Adrenal gland (tissue), 12 donors: ENCODE data around the gene POC1A. TPM values are rescaled to one million over a fixed set of nuclear protein-coding genes. Genes with fewer than 3 reads are reported as not detected.

Experiments
- DNase-seq, 7 donors: peaks; one replicate each; pipeline ENCODE4 v3.0.0-alpha.2; 2019 to 2020
- H3K27ac ChIP-seq, 5 donors: fragments of 200-600 bp; sonication (generic) in 4 of 5; 1 replicate in 3 of 5; 2 replicates in 2 of 5; pipeline versions ENCODE4 v1.5.1 to v1.8.0; 2016 to 2020; ENCODE audit warnings: mild to moderate bottlenecking in 1 of 5
- H3K27me3 ChIP-seq: fragments of 200-600 bp; 2 replicates; pipeline ENCODE4 v1.8.0; 2021
- H3K36me3 ChIP-seq, 2 donors: fragments of 200-600 bp; replicated peaks in 1 of 2; 1 replicate in 1 of 2; 2 replicates in 1 of 2; pipeline versions ENCODE4 v1.5.1 to v1.8.0; 2018 to 2022
- H3K4me1 ChIP-seq, 2 donors: fragments of 200-600 bp; replicated peaks in 1 of 2; 1 replicate in 1 of 2; 2 replicates in 1 of 2; pipeline versions ENCODE4 v1.5.1 to v1.8.0; 2018 to 2021
- H3K4me3 ChIP-seq, 4 donors: fragments of 200-600 bp; sonication (generic) in 3 of 4; one replicate each; pipeline ENCODE4 v1.5.1; 2016 to 2018
- H3K9me3 ChIP-seq, 3 donors: fragments of 200-600 bp; sonication (generic) in 1 of 3; replicated peaks in 1 of 3; 1 replicate in 2 of 3; 2 replicates in 1 of 3; pipeline versions ENCODE4 v1.5.1 to v1.8.0; 2016 to 2021
- POLR2A ChIP-seq, 2 donors: fragments of 450-650 bp; IDR thresholded peaks; one replicate each; pipeline ENCODE4 v1.6.1; 2017; ENCODE audit warnings: antibody characterized with exemption in 2 of 2, mild to moderate bottlenecking in 2 of 2, moderate library complexity in 1 of 2
- WGBS, 4 donors: extraction: QIAGEN DNeasy Blood & Tissue Kit in 2 of 4; methylation state at CpG; one replicate each; pipeline versions ENCODE4 v1.1.5 to v1.1.7; 2013 to 2017; 5-methylcytosine and 5-hydroxymethylcytosine counted together
- intact Hi-C, 2 donors: fragments of 100-400 bp; cut with DNase I; formaldehyde crosslinking; loops; one replicate each; pipeline versions ENCODE4 v1.14.1 to v1.15.0; 2022 to 2023
- polyA plus RNA-seq, 3 donors: library from polyadenylated mRNA; stranded (reverse); fragments of 200-250 nt in 2 of 3; fragments of 350-450 nt in 1 of 3; fragmentation: Illumina TruSeq in 1 of 3; extraction: RNeasy Lipid Tissue Mini Kit (QIAGEN cat#74804) in 1 of 3; gene quantifications; one replicate each; pipeline ENCODE4 v1.2.3, GENCODE V29; 2013 to 2014
- total RNA-seq, 9 donors: library from RNA; depleted of rRNA in 4 of 9; stranded (reverse); fragments of >200 nt in 4 of 9; fragments of 120-200 nt in 1 of 9; fragmentation: NEBNext Ultra II Directional in 1 of 9; extraction: Animal tissue kit (Norgen Biotek cat#: 25700) in 1 of 9; gene quantifications; one replicate each; pipeline versions ENCODE4 v1.1.0 to v1.2.4, GENCODE V29; 2013 to 2023
- TF ChIP-seq, protein P1 (sequence below), 6 experiments: fragments of 450-650 bp in 4 of 6; fragments of 200-600 bp in 2 of 6; sonication (generic) in 1 of 6; IDR thresholded peaks; 1 replicate in 5 of 6; 2 replicates in 1 of 6; pipeline versions ENCODE4 v1.5.1 to v1.8.0; 2016 to 2021; ENCODE audit warnings: antibody characterized with exemption in 6 of 6, mild to moderate bottlenecking in 2 of 6, moderate library complexity in 1 of 6
- donor health status: healthy with polysubstance abuse.
- donor health status: Bipolar disorder and iron deficiency.
- donor health status: DM: yes; HTN: yes; CAD: no.
- donor health status: DM: no; HTN: no; CAD: no.
- donor health status: DM: no; HTN: no; CAD: no.
- donor health status: DM: yes; HTN: yes; CAD: no.

Gene POC1A
- total and polyA plus RNA-seq, 12 donors, result 2.0 to 8.4 (median 5.5) TPM

DNA sequence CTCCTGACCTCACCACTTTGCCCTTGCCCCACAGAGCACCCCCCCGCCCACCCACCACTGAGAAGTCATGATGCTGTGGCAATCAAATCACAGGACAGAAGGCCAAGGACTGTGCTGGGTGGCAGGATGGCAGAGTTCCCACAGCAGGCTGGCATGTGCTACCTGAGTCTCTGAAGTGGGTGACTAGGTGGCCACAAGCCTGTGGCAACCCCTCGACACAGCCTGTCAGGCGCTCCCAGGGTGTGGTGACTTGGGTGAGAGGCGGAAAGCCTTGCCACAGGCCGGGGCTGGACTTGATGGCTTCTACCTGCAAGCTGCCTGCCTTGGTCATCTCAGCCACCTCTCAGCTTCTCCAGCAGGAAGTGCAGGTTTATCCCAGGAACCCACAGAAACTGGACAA, 82.2 kb downstream of the POC1A start:
- no peak for TF ChIP-seq POLR2A (IDR thresholded peaks at IDR 0.05)
- TF ChIP-seq, protein P1, sequence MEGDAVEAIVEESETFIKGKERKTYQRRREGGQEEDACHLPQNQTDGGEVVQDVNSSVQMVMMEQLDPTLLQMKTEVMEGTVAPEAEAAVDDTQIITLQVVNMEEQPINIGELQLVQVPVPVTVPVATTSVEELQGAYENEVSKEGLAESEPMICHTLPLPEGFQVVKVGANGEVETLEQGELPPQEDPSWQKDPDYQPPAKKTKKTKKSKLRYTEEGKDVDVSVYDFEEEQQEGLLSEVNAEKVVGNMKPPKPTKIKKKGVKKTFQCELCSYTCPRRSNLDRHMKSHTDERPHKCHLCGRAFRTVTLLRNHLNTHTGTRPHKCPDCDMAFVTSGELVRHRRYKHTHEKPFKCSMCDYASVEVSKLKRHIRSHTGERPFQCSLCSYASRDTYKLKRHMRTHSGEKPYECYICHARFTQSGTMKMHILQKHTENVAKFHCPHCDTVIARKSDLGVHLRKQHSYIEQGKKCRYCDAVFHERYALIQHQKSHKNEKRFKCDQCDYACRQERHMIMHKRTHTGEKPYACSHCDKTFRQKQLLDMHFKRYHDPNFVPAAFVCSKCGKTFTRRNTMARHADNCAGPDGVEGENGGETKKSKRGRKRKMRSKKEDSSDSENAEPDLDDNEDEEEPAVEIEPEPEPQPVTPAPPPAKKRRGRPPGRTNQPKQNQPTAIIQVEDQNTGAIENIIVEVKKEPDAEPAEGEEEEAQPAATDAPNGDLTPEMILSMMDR (IDR thresholded peaks at IDR 0.05), result no peak
- Histone ChIP-seq H3K27ac (no peak overlapping the region), H3K9me3 (no peaks in the 10 kb centered on the region), H3K27me3 (no peaks in the 10 kb centered on the region), H3K4me3 (no peak overlapping the region), H3K36me3 (no peaks in the 10 kb centered on the region), H3K4me1 (peaks cover 2 to 16% of the 10 kb centered on the region in 2 donors)
- intact Hi-C loops, result no loop called here
- DNase-seq, result no peak
- WGBS, 4 donors, result 74 to 92% (median 92%) methylated on average over 3 to 5 of the region's 5 CpGs; no CpG with 5 or more reads in 1 of the 4 donors

- Histone ChIP-seq H3K27me3 (no peaks in the 10 kb centered on the region), H3K4me3 (no peak overlapping the region), H3K4me1 (peaks cover 0 to 12% of the 10 kb centered on the region in 2 donors), H3K9me3 (no peaks in the 10 kb centered on the region), H3K27ac (peak overlapping the region in 2 of 5 donors; percentile 30 to 40), H3K36me3 (no peaks in the 10 kb centered on the region)
- TF ChIP-seq, protein P1 (IDR thresholded peaks at IDR 0.05), result no peak
- TF ChIP-seq POLR2A (IDR thresholded peaks at IDR 0.05), result no peak
- WGBS, 4 donors, result 47 to 73% (median 67%) methylated on average over 8 to 22 of the region's 22 CpGs
- intact Hi-C loops, result no loop called here
- peak in 5 of 7 donors; percentile 42 to 65 (median 53) for DNase-seq
Measured at GRCh38 chr3:52070724-52071621, 83.2 kb downstream of the POC1A start.

DNA sequence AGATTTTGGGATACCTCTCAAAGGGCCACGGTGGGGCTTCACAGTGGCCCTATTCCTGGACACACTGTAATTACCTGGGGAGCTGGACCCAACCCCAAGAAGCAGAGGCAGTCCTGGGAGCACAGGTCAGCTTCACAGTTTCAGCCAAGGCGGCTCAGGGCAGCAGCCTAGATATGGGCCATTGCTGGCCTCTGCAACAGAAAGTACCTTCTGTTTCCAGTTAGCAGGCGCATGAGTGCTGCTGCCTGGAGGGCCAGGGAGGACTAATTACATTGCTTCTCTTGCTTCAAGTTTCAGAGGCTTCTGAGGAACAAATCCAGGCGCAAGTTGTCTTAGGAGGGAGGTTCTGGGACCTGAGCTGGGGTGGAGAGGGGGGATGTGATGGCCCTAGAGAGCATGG, 84.4 kb downstream of the POC1A start:
- TF ChIP-seq, protein P1 (IDR thresholded peaks at IDR 0.05), result no peak
- H3K4me3 ChIP-seq, result no peak overlapping the region
- intact Hi-C loops, result loop anchor here in 1 of 2 donors (10.0 kb wide), 1 partner anchor 45 kb away; no protein-coding TSS in a partner anchor
- 94 to 100% (median 95%) methylated on average over 2 to 4 of the region's 4 CpGs for WGBS, 4 donors
- DNase-seq, result no peak
- no peaks in the 10 kb centered on the region for H3K9me3 ChIP-seq
- H3K4me1 ChIP-seq, result peaks cover 0 to 12% of the 10 kb centered on the region in 2 donors
- H3K27me3 ChIP-seq, result no peaks in the 10 kb centered on the region
- peak overlapping the region in 1 of 5 donors; percentile 40 for H3K27ac ChIP-seq
- H3K36me3 ChIP-seq, result no peaks in the 10 kb centered on the region

- H3K4me1 ChIP-seq, result peaks cover 0 to 12% of the 10 kb centered on the region in 2 donors
- no peak for DNase-seq
- intact Hi-C loops, result loop anchor here in 1 of 2 donors (10.0 kb wide), 1 partner anchor 46 kb away; no protein-coding TSS in a partner anchor
- H3K27me3 ChIP-seq, result no peaks in the 10 kb centered on the region
- TF ChIP-seq, protein P1 (IDR thresholded peaks at IDR 0.05), result no peak
- no peak for TF ChIP-seq POLR2A (IDR thresholded peaks at IDR 0.05)
- H3K4me3 ChIP-seq, result no peak overlapping the region
- H3K36me3 ChIP-seq, result no peaks in the 10 kb centered on the region
- WGBS, 4 donors, result 92 to 98% (median 92%) methylated on average over 5 of the region's 5 CpGs
- no peak overlapping the region for H3K27ac ChIP-seq
- no peaks in the 10 kb centered on the region for H3K9me3 ChIP-seq
Measured at GRCh38 chr3:52069135-52069534, 85.1 kb downstream of the POC1A start.
